Measurements from ENCODE around the gene VSIG10L2.

VSIG10L2 gene

DNA sequence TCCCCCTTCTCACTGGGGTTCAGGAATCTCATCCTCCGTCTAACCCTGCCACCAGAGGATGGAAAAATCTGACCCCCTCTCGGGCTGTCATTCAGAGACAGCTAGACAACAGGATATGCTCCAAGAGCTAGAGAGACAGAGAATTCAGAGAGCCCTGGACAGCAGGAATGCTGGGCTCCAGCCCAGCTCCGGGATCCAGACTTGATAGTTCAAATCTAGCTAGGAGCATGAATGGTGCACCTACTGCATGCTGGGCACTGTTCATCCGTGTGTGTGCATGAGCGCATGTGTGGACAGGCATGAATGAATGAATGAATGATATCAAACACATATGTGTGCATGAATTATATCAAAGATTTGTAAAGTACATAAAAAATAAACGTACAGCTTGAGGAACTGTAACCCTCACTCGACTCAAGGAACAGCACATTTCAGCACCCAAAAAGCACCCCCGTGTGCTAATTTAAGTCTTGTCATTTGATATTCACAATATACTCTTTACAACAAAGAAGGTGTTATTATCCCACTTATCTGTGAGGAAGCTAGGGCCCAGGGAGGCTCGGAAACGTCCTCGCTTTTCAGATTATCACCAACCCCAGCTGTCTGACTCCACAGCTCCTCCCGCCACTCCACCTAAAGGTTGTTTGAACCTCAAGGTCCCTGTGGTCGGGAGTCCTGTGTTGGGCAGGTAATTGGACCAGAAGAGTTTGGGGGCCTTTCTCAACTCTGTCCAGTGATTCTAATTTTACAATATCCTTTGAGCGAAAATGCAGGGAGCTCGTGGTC, 640 bp upstream of the VSIG10L2 start:
- DNase-seq (ENCODE audit: extremely low spot score, insufficient read length, low read depth), result no peak
- FAIRE-seq, result no peak

DNA sequence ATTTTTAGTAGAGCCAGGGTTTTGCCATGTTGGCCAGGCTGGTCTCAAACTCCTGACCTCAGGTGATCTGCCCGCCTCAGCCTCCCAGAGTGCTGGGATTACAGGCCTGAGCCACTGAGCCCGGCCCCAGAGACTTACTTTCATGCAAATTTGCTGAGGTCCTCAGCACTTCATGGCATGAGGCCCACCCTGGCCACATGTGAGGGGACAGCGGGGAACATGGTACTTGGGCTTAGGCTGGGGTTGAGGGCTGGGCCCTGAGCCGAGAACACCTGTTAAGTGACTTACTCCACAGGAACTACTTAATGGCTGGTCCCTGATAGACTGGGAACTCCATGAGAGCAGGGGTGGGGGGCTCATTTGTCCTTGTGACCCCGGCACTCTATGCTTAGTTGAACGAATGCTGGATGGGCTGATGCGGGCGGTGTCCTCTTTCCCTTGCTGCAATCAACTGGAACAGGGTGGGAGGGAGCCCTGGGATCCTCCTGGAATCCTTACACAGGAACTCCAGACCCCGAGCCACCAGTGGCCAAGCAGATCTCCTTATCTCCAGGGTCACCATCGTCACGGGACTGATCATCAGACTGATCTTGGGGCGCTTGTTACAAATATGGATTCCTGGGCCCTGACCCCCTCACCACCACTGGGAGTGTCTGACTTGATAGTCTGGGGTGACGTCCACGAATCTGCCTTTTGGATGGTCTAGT, 1.0 kb downstream of the VSIG10L2 start:
- no peak for FAIRE-seq

DNA sequence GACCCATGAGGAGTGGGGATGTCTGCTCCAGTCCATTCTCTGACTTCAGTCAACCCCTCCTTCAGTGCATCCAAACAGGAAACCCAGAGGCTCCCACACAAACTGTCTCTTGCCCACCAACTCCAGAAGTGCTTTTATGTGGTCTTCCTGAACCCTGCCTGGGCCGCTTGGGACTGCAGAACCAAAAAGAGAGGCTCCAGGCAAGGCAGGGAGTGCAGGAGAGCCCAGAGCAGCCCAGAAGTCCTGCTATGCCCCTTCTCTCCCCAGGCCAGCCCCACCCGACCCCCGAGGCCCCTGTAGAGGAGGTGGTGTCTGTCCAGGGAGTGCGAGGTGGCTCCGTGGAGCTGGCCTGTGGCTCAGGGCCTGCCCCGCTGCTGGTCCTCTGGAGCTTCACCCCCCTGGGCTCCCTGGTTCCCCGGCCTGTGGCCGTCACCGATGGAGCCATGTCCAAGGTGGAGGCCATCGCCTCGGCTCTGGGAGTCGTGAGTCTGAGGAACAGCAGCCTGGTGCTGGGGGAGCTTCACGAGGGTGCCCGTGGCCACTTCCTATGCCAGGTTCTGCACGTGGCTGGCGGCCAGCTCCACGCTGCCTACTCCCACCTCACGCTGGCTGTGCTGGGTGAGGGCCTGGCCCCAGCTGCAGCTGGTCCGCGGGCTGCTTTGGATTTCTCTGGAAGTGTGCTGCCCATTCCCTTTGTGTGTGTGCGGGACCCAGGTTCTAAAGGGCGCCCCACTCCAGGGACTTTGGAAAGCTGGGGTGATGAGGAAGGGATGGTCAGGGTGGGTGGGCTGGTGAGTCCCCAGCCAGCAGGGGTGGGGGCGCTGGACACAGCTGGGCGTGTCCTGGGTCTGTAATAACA, 1.8 kb downstream of the VSIG10L2 start:
- FAIRE-seq (no peak), DNase-seq (ENCODE audit: extremely low spot score, insufficient read length, low read depth) (no peak)

More for the DNA sequence above, 1.0 kb downstream of the VSIG10L2 start:
- no peak for DNase-seq (ENCODE audit: extremely low spot score, insufficient read length, low read depth)

DNA sequence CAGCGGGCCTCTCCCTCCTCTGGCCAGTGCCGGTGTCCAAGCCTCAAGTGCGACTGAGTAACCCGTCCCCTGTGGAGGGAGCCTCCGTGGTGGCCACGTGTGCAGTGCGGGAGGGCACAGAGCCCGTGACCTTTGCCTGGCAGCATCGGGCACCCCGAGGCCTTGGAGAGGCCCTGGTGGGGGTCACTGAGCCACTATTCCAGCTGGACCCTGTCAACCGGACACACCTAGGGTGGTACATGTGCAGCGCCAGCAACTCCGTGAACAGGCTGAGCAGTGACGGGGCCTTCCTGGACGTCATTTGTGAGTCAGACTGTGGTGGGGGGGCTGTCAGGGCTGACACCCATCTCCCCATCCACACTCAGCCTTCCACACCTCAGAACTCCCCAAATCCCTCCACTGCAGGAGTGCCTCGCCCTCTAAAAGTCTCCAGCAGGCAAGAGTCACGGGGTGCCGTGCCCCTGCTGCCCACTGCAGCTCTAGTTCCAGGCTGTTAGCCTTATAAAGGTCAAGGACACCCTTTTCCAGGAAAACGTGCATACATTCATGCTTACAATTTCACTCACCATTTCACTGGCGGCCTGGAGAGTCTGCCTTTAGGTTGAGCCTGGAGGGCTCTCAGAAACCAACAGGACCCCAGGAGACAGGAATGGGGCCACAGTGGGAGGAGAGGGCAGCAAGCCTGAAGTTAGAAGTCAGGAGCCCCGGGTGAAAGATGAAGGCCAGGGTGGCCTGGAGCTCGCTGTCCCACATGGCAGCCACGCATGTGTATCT, 2.6 kb downstream of the VSIG10L2 start:
- no peak for FAIRE-seq
- no peak for DNase-seq (ENCODE audit: extremely low spot score, insufficient read length, low read depth)

DNA sequence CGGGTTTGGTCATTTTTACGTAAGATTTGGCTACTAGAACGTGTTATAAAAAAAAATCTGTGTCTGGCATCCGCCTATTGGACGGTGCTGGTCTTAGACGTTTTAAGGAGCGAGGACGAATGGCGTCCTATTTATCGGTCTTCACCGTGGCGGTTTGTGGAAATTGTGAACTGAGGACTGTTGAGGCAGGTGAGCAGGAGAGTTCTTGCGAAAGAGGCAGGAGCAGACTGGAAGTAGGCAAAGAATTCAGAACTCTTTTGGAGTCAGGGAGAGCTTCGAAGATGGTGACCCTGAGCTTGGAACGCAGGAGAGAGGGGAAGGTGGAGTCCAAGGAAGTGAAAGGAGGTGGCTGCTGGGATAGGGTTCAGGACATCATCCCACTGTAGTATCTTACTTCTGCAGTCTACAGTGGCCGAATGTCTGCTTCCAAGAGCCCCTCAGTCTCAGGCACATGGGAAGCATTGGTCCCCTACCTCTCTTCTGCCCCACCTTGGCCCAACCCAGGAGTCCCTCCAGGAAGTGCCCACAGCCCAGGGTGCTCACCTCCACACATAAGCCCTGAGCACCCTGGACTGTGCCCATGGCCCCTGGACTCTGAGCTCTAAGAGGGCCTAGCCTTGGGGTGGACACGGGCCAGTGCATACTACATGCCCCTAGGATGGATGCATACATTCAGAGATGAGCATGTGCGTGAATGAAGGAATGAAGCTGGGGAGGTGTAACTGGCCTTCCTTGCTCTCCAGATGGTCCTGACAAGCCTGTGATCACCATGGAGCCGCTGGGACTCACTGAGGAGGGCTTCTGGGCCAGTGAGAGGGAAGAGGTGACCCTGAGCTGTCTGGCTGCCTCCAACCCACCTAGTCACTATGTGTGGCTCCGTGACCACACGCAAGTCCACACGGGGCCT, 3.7 kb downstream of the VSIG10L2 start:
- FAIRE-seq, result no peak

DNA sequence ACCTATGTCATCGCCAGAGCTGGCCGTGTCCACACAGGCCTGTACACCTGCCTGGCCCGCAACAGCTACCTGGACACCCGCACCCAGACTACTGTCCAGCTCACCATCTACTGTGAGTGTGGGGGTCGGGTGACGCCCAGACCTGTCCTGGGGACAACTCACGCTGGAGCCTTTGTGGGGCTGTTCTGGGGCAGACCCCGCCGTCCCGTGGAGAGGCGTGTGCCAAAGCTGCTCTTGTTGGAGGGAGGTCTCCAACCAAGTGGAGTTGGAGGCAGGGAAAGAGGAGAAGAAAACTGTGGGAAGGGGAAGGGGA, 4.3 kb downstream of the VSIG10L2 start:
- FAIRE-seq, result no peak
- DNase-seq (ENCODE audit: extremely low spot score, insufficient read length, low read depth), result no peak

More for the DNA sequence above, 3.7 kb downstream of the VSIG10L2 start:
- DNase-seq (ENCODE audit: extremely low spot score, insufficient read length, low read depth), result no peak

DNA sequence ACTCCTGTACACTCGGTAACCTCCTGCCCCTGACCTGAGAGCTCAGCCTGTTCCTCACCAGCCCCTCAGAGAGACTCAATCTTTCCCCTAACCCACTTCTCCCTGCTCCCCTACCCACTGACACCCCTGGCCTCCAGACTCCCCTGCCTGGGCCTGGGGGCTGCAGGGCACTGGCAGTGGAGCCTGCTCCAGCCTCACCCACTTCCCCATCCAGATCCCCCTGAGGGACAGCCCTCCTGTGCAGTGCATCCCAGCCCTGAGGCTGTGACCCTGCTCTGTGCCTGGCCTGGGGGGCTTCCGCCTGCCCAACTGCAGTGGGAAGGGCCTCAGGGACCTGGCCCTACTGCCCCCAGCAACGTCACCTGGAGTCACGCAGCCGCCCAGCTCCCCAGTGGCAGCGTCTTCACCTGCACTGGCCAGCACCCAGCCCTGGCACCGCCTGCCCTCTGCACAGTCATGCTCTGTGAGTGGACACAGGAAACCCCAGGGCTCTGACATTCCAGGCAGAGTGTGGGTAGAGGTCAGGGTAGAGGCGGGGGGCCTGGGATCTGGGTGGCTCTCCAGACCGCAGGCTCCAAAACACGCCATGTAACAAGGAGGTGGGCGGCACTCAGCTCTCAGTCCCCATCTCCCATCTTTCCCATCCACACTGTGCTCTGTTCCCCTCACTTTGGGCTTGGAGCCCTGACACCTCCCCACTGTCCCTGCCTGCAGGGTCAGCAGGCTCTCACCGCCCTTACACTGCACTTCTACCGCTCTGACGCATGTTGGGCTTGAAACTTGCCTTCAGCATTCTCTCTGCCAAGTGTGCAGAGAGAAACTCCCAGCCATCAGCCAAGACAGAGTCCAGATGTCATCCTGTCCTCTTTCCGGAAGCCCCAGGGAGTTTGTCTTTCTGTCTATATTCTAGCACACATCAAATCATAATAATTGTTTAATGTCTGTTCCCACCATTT, 5.1 kb downstream of the VSIG10L2 start:
- DNase-seq (ENCODE audit: extremely low spot score, insufficient read length, low read depth) (no peak), FAIRE-seq (no peak)

DNA sequence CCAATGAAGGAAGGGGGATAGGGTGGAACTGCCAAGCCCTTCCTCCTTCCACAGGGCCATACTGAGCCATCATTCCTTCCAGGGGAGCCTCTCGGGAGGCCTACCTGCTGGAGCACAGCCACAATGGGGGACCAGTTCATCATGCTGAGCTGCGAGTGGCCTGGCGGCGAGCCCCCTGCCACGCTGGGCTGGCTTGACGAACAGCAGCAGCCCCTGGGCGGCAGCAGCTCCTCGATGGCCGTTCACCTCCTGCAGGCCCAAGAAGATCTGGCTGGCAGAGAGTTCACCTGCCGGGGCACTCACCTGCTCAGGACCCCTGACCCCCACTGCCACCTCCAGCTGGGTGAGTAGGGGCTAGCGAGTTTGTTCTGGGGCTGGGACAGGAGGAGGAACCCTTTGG, 5.9 kb downstream of the VSIG10L2 start:
- FAIRE-seq, result no peak

DNA sequence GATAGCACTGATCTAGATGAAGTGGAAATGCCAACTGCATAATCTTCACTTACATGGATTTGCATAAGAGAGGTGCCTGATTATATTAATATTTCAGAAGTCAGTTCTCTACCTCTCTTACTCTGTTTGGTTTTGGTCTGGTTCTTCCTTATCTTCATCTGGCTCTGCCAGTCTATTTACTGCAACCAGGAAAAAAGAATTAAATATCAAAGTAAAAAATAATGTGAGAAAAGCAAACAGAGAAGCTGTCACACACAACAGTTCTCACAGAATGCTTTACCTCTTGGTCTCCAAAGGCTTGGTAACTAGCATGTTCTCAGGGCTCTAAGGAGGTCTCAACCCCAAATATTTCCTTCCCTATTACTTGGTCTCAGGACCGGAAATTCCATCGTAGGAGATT, 6.7 kb downstream of the VSIG10L2 start:
- DNase-seq (ENCODE audit: extremely low spot score, insufficient read length, low read depth) (no peak), FAIRE-seq (no peak)

More for the DNA sequence above, 5.9 kb downstream of the VSIG10L2 start:
- no peak for DNase-seq (ENCODE audit: extremely low spot score, insufficient read length, low read depth)

DNA sequence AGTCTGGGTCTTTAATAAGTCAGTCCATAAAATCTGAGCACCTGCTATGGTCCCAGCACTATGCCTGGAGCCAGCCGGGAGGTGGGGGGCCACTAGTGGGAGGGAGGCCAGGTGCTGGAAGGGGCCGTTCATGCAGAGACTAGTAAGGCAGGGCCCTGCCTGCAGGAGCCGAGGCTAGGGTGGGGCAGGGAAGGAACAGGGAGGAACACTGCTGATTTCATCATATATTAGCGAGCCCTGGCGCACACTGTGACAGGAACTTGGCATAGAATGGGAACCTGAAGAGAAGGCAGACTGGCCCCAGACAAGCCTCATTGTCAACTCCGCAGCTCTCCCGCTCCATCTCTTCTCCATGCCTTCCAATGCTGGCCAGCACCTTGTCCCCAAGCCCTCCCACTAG, 7.1 kb downstream of the VSIG10L2 start:
- DNase-seq (ENCODE audit: extremely low spot score, insufficient read length, low read depth), result no peak
- FAIRE-seq, result no peak

DNA sequence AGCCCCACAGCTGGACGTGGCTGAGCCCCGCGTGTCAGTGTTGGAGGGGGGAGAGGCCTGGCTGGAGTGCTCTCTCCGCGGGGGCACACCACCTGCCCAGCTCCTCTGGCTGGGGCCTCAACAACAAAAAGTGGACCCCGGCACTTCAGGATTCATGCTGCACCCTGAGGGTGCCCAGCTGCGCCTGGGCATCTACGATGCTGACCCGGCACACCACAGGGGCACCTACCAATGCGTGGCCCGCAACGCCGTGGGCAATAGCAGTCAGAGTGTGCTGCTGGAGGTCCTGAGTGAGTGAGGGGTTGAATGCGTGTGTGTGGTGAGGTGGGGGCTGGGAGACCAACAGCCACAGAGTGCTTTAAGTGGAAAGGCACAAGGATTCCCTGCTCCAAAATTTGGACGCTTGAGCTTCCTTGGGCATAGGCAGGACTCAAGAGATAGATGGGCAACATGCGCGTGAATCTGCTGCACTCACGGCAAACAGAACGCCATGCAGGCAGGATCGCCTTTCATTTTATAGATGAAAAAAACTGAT, 7.6 kb downstream of the VSIG10L2 start:
- DNase-seq (ENCODE audit: extremely low spot score, insufficient read length, low read depth) (no peak), FAIRE-seq (no peak)

DNA sequence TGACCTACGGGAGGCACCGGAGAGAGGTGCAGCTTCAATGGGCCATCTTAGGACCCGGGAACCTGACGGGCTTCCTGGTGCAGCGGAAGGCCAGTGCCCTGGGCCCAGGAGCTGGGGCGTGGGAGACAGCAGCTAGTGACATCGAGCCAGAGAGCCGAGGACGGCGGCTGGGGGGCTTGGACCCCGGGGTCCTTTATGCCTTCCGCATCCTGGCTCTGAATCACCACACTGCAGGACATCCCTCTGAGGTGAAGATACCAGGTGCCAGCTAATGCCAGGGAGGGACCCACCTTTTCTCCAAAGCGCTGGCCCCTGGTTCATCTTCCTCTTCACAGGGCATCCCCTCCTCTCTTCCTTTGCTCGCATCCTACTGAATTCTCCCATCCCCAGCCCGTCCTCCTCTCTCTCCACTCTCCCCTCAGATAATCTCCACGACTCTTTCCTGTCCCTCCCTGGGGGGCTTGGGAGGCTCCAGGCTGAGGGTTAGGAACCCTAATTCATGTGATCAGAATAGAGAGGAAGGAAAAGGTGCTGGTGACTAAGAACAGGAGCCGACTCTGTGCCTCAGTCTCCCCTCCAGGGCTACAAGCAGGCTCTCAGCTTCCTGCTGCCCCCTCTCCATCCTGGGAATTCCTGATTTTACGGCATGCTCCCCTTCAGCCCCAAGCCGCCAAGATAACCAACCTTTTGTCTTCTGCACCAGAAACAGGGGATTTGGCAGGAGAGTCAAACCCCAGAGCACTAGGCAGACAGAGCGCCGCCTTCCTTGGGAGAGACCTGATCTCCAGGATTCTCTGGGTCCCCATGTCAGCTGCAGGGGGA, 8.5 kb downstream of the VSIG10L2 start:
- no peak for FAIRE-seq
- no peak for DNase-seq (ENCODE audit: extremely low spot score, insufficient read length, low read depth)

DNA sequence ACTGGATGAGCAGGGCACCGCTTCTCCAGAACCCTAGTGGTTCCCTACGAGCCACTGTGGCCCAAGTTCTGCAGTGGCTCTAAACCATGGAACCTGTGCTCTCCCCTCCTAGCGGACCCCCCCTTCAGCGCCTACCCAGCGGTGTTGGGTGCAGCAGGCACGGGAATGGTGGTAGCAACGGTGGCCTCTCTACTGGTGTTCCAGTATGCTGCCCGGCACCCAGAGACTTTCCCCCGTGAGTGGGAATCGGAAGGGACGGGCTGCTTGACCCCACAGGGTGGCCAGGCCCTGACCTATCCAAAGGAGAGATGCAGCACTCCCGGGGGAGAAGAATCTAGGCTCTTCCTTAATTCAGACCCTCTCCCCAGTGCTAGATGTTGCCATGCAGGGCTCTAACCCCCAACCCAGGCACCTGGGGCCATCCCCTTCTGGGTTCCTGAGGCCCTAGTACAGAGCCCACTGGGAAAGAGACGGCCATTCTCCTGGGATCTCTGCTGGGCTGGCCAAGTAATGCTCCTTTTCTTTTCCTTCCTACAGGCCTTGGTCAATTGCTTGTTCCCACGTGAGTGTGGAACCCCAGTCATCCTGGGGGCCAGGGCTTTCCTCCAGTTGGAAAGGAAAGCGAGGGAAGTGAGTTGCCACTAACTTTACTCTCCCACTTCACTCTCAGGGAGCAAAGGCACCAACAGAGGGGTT, 9.2 kb downstream of the VSIG10L2 start:
- FAIRE-seq (no peak), DNase-seq (ENCODE audit: extremely low spot score, insufficient read length, low read depth) (no peak)

DNA sequence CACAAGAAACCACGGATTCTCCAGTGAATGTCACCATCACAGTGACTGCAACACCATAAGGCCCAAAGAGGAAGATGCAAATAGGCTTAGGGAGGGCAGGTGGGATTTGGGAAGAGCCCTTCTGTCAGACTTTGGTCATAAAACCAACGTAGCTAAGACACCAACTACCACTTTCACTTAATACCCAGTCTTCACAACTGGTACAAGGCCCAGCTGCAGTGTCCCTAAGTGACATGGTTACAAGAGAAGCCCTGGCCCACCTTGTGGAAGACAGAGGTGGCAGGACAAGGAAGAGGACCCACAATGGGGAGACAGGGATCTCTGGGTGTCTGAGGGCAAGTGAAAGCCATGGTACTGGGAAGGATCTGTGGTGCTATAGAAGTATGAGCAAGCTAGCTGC, 10.0 kb downstream of the VSIG10L2 start:
- FAIRE-seq (no peak), DNase-seq (ENCODE audit: extremely low spot score, insufficient read length, low read depth) (no peak)

DNA sequence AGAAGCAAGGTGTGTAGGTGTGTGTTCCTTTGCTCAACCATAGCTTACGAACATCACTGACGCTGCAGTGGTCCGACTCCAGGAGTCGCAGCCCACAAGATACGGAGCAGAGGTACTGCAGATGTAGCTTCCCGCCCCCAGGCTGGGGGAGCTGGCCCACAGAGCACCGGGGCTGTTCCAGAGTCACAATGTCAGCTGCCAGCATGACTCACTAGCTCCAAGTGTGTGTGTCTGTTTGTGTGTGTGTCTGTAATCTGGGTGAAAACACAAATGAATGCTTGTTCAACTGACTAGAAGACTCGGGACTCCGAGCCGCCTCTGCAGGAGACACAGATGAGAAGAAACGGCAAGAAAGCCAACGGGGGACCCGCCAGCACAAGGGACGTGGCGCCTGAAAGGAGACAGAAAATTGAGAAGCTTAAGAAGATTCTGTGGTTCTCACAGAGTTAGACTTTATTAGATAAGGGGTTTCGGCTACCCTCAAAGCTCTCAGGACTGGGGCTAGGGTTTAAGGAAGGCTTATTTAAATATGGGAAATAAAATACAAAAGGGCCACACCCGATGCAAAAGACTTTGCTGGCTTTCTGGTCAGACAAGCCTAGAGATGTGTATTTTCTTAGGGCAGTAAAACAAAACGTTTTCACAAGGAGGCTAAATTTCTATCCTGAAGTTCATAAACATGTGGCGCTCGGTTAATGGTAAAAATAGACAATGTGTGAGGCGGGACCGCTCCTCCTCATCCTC, 10.7 kb downstream of the VSIG10L2 start:
- no peak for DNase-seq (ENCODE audit: extremely low spot score, insufficient read length, low read depth)
- FAIRE-seq, result no peak
